Measurements from ENCODE around the gene OR52N2. TPM values are rescaled to one million over a fixed set of nuclear protein-coding genes. Genes with fewer than 3 reads are reported as not detected.

OR52N2 gene
- polyA plus RNA-seq (2014; cell fraction: cytosol; rRNA removed), result not detected in 2 replicates
- not detected in 2 replicates for polyA plus RNA-seq (2014; cell fraction: nucleus; rRNA removed)

GRCh38 chr11:5808500-5809121 lies at the start of gene OR52N2:
Gene OR52N2, plus strand, starts transcription at chr11:5808924. Its CDS starts 11,412 bp downstream, at chr11:5820336.
- peak; percentile 56 for DNase-seq (ENCODE audit: low spot score)

GRCh38 chr11:5767056-5767455 lies 41.7 kb upstream of the OR52N2 start:
- no peak for DNase-seq (ENCODE audit: low spot score)

GRCh38 chr11:5783255-5783654 lies 25.5 kb upstream of the OR52N2 start, which contains the start of gene OR52N5:
Gene OR52N5, minus strand, starts transcription at chr11:5783355. Its CDS starts 4,721 bp downstream, at chr11:5778634.
- no peak for DNase-seq (ENCODE audit: low spot score)

- no peak for DNase-seq (ENCODE audit: low spot score)
Observed at GRCh38 chr11:5791165-5791564, 17.6 kb upstream of the OR52N2 start, which contains the start of gene OR52N1. Gene OR52N1, minus strand, starts transcription at chr11:5791265. Its CDS starts 2,449 bp downstream, at chr11:5788816.

- DNase-seq (ENCODE audit: low spot score), result no peak
Observed at GRCh38 chr11:5796541-5796940, 12.2 kb upstream of the OR52N2 start.

- DNase-seq (ENCODE audit: low spot score), result no peak
Observed at GRCh38 chr11:5803982-5804381, 4.7 kb upstream of the OR52N2 start.

- no peak for DNase-seq (ENCODE audit: low spot score)
Observed at GRCh38 chr11:5807580-5807979, 1.1 kb upstream of the OR52N2 start.

- DNase-seq (ENCODE audit: low spot score), result no peak
Observed at GRCh38 chr11:5809122-5809519, 397 bp downstream of the OR52N2 start.

- no peak for DNase-seq (ENCODE audit: low spot score)
Observed at GRCh38 chr11:5809905-5810795, 1.4 kb downstream of the OR52N2 start.

- no peak for DNase-seq (ENCODE audit: low spot score)
Observed at GRCh38 chr11:5815534-5815933, 6.8 kb downstream of the OR52N2 start.

- no peak for DNase-seq (ENCODE audit: low spot score)
Observed at GRCh38 chr11:5818245-5818886, 9.6 kb downstream of the OR52N2 start.

- DNase-seq (ENCODE audit: low spot score), result no peak
Observed at GRCh38 chr11:5831196-5831829, 22.6 kb downstream of the OR52N2 start.

- no peak for DNase-seq (ENCODE audit: low spot score)
Observed at GRCh38 chr11:5833446-5833845, 24.7 kb downstream of the OR52N2 start.

GRCh38 chr11:5837695-5838094 lies 29.0 kb downstream of the OR52N2 start:
- no peak for DNase-seq (ENCODE audit: low spot score)

GRCh38 chr11:5841797-5842196 lies 33.1 kb downstream of the OR52N2 start, which contains the start of gene OR52E6:
Gene OR52E6, minus strand, starts transcription at chr11:5841897. Its CDS starts 0 bp downstream, at chr11:5841897.
- DNase-seq (ENCODE audit: low spot score), result no peak

GRCh38 chr11:5846701-5847100 lies 38.0 kb downstream of the OR52N2 start:
- DNase-seq (ENCODE audit: low spot score), result no peak

GRCh38 chr11:5847711-5848110 lies 39.0 kb downstream of the OR52N2 start:
- no peak for DNase-seq (ENCODE audit: low spot score)

GRCh38 chr11:5851002-5851401 lies 42.3 kb downstream of the OR52N2 start:
- DNase-seq (ENCODE audit: low spot score), result no peak

GRCh38 chr11:5857590-5857989 lies 48.9 kb downstream of the OR52N2 start, which contains the start of gene OR52E8:
Gene OR52E8, minus strand, starts transcription at chr11:5857690. Its CDS starts 0 bp downstream, at chr11:5857690.
- no peak for DNase-seq (ENCODE audit: low spot score)

- DNase-seq (ENCODE audit: low spot score), result no peak
Observed at GRCh38 chr11:5865826-5866225, 57.1 kb downstream of the OR52N2 start.
